PC-9 (cell line): Measurements from ENCODE around the gene GSN.

Experiments
- EZH2 ChIP-seq: fragments of 200-600 bp; sonication (generic); IDR thresholded peaks from 2 replicates; pipeline ENCODE4 v1.8.0; 2017; ENCODE audit warnings: antibody characterized with exemption, low read depth
- TF ChIP-seq, protein P1 (sequence below): fragments of 200-600 bp; sonication (generic); conservative IDR thresholded peaks from 2 replicates; pipeline ENCODE4 v1.6.1; 2017; ENCODE audit warnings: mixed run types, antibody characterized with exemption, mild to moderate bottlenecking, moderate library complexity

GRCh38 chr9:121232251-121232650, 35.7 kb upstream of the GSN start:
- TF ChIP-seq, protein P1, sequence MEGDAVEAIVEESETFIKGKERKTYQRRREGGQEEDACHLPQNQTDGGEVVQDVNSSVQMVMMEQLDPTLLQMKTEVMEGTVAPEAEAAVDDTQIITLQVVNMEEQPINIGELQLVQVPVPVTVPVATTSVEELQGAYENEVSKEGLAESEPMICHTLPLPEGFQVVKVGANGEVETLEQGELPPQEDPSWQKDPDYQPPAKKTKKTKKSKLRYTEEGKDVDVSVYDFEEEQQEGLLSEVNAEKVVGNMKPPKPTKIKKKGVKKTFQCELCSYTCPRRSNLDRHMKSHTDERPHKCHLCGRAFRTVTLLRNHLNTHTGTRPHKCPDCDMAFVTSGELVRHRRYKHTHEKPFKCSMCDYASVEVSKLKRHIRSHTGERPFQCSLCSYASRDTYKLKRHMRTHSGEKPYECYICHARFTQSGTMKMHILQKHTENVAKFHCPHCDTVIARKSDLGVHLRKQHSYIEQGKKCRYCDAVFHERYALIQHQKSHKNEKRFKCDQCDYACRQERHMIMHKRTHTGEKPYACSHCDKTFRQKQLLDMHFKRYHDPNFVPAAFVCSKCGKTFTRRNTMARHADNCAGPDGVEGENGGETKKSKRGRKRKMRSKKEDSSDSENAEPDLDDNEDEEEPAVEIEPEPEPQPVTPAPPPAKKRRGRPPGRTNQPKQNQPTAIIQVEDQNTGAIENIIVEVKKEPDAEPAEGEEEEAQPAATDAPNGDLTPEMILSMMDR: no peak
- no peak for TF ChIP-seq EZH2
